Effector memory CD4-positive, alpha-beta T cell (primary cell): Measurements from ENCODE around the gene POLH.

Experiments
- DNase-seq, 3 donors: peaks; one replicate each; pipeline ENCODE4 v3.0.0-alpha.2; 2020
- H3K27ac ChIP-seq: 2 replicates; pipeline ENCODE4 v1.7.0; 2013; ENCODE audit warnings: mild to moderate bottlenecking, low read length, moderate library complexity; ENCODE audit not compliant: insufficient read depth, poor library complexity, severe bottlenecking
- H3K27me3 ChIP-seq: replicated peaks from 2 replicates; pipeline ENCODE4 v1.7.0; 2013; ENCODE audit warnings: mild to moderate bottlenecking, low read length; ENCODE audit not compliant: insufficient read depth, control insufficient read depth, poor library complexity, severe bottlenecking
- H3K36me3 ChIP-seq: 2 replicates; pipeline ENCODE4 v1.7.0; 2013; ENCODE audit warnings: mild to moderate bottlenecking, low read length, moderate library complexity; ENCODE audit not compliant: control insufficient read depth, insufficient read depth
- H3K4me1 ChIP-seq: 2 replicates; pipeline ENCODE4 v1.7.0; 2013; ENCODE audit warnings: low read length, mild to moderate bottlenecking; ENCODE audit not compliant: control insufficient read depth, insufficient read depth, poor library complexity, severe bottlenecking
- H3K4me3 ChIP-seq: 2 replicates; pipeline ENCODE4 v1.7.0; 2013; ENCODE audit warnings: low read length, low read depth, mild to moderate bottlenecking; ENCODE audit not compliant: insufficient read depth, poor library complexity, severe bottlenecking
- H3K9me3 ChIP-seq: 2 replicates; pipeline ENCODE4 v1.7.0; 2013; ENCODE audit warnings: mild to moderate bottlenecking, low read length, moderate library complexity; ENCODE audit not compliant: control insufficient read depth

POLH gene

DNA sequence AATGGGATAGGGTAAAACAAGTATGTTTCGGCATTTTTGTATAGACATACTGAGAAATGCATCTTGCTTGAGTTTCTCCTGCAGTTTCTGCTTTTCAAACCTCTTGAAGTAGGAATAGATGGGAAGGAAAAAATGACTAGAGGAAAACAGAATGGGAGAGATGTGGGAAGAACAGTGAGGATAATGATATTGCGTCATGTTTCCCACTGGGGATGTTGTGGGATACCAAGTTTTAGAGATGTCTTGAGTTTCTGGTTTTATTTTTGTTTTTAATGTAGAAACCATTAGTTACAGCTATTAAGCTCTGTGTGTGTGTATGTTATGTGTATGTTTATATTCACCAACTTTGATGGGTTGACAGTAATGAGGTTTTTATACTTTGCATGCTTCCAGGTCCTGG is 24.6 kb downstream of the POLH start:
- Histone ChIP-seq H3K27me3 (no peaks in the 10 kb centered on the region), H3K36me3 (peaks cover 34% of the 10 kb centered on the region), H3K9me3 (no peaks in the 10 kb centered on the region), H3K27ac (no peak overlapping the region), H3K4me3 (no peak overlapping the region), H3K4me1 (no peaks in the 10 kb centered on the region)
- no peak for DNase-seq

DNA sequence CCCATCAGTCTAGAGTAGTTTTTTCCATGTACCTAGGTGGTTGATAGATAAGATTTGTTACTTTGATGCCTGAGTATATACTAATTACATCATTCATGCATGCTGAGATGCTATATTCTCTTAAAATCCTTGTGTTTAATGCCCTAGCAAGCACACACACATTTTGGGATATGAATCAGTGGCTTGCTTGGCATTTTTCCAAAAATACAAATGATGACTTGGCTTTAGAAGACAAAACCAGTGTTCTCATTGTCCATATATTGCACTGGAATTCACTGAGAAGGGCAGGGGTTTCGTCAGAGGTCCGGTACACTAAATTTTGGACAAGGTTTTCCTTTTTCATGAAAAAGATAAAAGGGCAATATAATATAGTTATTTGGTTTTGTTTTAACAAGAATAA is 28.2 kb downstream of the POLH start:
- Histone ChIP-seq H3K4me3 (no peak overlapping the region), H3K36me3 (peaks cover 25% of the 10 kb centered on the region), H3K9me3 (no peaks in the 10 kb centered on the region), H3K27ac (no peak overlapping the region), H3K4me1 (no peaks in the 10 kb centered on the region), H3K27me3 (no peaks in the 10 kb centered on the region)
- DNase-seq: no peak

DNA sequence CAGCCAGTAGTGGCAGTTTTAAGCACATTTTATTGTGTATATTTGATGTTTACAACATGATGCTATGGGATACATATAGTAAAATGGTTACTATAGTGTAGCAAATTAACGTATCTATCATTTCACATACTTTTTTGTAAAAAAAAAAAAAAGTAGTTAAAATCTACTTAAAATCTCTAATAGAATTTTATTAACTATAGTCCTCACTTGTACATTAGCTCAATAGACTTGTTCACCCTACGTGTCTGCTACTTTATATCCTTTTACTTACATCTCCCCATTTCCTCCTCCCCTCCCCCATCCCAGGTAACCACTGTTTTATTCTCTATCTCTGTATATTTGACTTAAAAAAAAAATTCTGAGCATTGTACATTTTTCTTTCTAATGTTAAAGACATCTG is 30.0 kb downstream of the POLH start:
- Histone ChIP-seq H3K9me3 (no peaks in the 10 kb centered on the region), H3K4me1 (no peaks in the 10 kb centered on the region), H3K4me3 (no peak overlapping the region), H3K36me3 (peaks cover 33% of the 10 kb centered on the region), H3K27ac (no peak overlapping the region), H3K27me3 (no peaks in the 10 kb centered on the region)
- DNase-seq: no peak

DNA sequence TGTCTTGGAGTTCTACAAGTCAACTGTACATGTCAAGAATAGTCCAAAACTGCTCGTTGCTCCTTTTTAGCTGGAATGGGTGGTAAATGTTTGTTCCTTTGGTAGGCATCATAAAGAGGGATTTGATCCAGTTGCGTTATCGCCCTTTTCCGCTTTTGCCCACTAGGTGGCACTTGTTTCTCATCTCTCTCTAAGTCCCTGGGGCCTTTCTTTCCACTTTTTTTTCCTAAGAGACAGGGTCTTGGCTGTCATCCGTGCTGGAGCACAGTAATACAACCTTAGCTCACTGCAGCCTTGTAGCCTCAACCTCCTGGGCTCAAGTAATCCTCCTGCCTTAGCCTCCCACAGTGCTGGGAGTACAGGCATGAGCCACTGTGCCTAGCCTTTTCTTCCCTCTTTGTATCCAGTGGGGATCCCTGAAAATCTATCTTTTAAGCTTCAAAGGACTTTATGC is 32.4 kb downstream of the POLH start:
- DNase-seq: peak in 2 of 3 donors; percentile 8 to 36
- H3K36me3 ChIP-seq: peaks cover 31% of the 10 kb centered on the region
- no peak overlapping the region for H3K27ac ChIP-seq
- no peak overlapping the region for H3K4me3 ChIP-seq
- H3K4me1 ChIP-seq: no peaks in the 10 kb centered on the region
- H3K9me3 ChIP-seq: no peaks in the 10 kb centered on the region
- H3K27me3 ChIP-seq: no peaks in the 10 kb centered on the region

DNA sequence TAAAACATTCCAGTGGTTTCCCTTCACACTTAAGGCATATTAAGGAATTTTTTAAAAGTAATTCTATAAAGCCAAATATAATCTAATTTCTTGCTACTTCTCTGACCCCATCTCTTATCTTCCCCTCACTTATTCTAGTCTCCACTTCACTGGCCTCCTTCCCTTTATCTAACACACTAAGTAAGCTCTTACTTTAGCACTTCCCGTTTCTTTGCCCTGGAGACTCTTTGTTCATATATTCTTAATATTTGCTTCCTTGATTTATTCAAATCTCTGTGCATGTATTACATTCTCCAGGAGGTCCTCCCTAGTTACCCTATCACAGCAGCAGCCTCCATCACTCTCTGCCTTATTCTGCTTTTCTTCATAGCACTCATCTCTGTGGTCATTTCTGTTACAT is 32.8 kb downstream of the POLH start:
- no peak for DNase-seq
- H3K27me3 ChIP-seq: no peaks in the 10 kb centered on the region

DNA sequence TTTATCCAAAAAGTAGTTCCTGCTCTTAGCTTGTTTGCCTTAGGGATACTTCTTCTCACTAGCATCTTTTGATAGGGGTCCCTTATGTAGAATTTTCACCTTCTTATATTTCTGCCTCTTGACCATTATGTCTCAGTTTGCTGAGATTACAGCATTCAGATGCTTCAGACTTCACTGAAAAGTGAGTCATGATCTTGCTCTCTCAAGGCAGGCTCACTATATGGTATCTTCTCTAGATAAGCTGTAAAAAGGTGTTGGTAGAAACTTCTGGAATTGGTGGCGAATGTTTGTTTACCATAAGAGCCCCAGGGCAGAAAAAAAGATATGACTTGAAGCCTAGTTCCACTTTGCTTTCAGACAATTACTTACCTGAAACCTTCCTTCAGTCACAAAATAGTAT is 33.4 kb downstream of the POLH start:
- Histone ChIP-seq H3K4me3 (no peak overlapping the region), H3K27me3 (no peaks in the 10 kb centered on the region), H3K4me1 (no peaks in the 10 kb centered on the region), H3K27ac (no peak overlapping the region), H3K36me3 (peaks cover 30% of the 10 kb centered on the region), H3K9me3 (no peaks in the 10 kb centered on the region)
- DNase-seq: no peak

More for the DNA sequence above, 32.8 kb downstream of the POLH start:
- H3K4me3 ChIP-seq: no peak overlapping the region
- H3K27ac ChIP-seq: no peak overlapping the region
- no peaks in the 10 kb centered on the region for H3K4me1 ChIP-seq
- peaks cover 30% of the 10 kb centered on the region for H3K36me3 ChIP-seq
- H3K9me3 ChIP-seq: no peaks in the 10 kb centered on the region

DNA sequence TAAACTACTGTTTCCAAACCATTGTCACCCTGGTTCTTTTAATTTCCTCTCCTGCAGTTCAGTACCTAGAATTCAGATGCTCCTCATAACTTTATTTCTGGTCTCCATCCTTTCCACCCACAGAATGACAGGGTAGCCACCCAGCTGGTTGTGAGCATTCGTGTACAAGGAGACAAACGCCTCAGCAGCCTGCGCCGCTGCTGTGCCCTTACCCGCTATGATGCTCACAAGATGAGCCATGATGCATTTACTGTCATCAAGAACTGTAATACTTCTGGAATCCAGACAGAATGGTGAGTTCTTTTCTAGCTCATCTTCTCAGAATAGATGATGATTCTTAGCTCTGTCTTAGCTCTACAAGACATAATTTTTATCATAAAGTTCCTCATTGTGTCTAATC is 34.4 kb downstream of the POLH start:
- H3K27ac ChIP-seq: no peak overlapping the region
- H3K27me3 ChIP-seq: no peaks in the 10 kb centered on the region
- H3K36me3 ChIP-seq: peaks cover 31% of the 10 kb centered on the region
- no peaks in the 10 kb centered on the region for H3K9me3 ChIP-seq
- H3K4me1 ChIP-seq: no peaks in the 10 kb centered on the region
- H3K4me3 ChIP-seq: no peak overlapping the region
- DNase-seq: no peak

DNA sequence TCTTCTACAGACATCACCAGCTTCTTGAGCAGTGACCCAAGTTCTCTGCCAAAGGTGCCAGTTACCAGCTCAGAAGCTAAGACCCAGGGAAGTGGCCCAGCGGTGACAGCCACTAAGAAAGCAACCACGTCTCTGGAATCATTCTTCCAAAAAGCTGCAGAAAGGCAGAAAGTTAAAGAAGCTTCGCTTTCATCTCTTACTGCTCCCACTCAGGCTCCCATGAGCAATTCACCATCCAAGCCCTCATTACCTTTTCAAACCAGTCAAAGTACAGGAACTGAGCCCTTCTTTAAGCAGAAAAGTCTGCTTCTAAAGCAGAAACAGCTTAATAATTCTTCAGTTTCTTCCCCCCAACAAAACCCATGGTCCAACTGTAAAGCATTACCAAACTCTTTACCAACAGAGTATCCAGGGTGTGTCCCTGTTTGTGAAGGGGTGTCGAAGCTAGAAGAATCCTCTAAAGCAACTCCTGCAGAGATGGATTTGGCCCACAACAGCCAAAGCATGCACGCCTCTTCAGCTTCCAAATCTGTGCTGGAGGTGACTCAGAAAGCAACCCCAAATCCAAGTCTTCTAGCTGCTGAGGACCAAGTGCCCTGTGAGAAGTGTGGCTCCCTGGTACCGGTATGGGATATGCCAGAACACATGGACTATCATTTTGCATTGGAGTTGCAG is 37.9 kb downstream of the POLH start:
- Histone ChIP-seq H3K9me3 (no peaks in the 10 kb centered on the region), H3K4me1 (no peaks in the 10 kb centered on the region), H3K36me3 (peaks cover 31% of the 10 kb centered on the region), H3K4me3 (no peak overlapping the region), H3K27ac (no peak overlapping the region), H3K27me3 (no peaks in the 10 kb centered on the region)
- no peak for DNase-seq

DNA sequence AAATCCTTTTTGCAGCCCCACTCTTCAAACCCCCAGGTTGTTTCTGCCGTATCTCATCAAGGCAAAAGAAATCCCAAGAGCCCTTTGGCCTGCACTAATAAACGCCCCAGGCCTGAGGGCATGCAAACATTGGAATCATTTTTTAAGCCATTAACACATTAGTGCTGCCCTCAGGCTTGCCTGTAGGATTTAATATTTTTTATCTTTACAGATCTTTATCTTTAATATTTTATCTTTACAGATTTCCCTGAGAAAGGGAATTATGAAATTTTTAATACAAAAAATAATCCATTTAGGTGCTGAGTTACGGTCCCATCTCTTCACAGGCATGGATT is 38.4 kb downstream of the POLH start:
- no peak overlapping the region for H3K4me3 ChIP-seq
- H3K27me3 ChIP-seq: no peaks in the 10 kb centered on the region
- H3K4me1 ChIP-seq: no peaks in the 10 kb centered on the region
- peaks cover 31% of the 10 kb centered on the region for H3K36me3 ChIP-seq
- no peak overlapping the region for H3K27ac ChIP-seq
- H3K9me3 ChIP-seq: no peaks in the 10 kb centered on the region
- no peak for DNase-seq

DNA sequence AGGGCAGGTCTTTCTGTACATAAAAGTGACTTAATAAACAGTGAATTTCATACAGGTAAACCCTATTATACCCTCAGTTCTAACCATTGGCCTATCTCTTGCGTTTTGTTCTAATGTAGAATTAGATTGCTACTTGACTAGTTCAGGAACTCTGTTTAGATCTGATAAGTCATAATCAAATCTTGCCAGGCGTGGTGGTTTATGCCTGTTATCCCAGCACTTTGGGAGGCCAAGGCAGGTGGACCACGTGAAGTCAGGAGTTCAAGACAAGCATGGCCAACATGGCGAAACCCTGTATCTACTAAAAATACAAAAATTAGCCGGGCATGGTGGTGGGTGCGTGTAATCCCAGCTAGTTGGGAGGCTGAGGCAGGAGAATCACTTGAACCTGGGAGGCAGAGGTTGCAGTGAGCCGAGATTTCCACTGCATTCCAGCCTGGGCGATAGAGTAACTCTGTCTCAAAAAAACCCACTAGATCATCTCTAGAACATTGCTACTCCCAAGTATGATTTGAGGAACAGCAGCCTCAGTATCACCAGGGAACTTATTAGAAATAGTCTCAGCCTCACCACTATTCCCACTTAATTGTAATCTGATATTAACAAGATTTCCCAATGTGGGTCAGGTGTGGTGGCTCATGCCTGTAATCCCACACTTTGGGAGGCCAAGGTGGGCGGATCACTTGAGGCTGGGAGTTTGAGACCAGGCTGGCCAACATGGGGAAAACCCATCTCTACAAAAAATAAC is 40.9 kb downstream of the POLH start:
- Histone ChIP-seq H3K4me1 (no peaks in the 10 kb centered on the region), H3K36me3 (peaks cover 31% of the 10 kb centered on the region), H3K9me3 (no peaks in the 10 kb centered on the region), H3K27ac (no peak overlapping the region), H3K27me3 (no peaks in the 10 kb centered on the region), H3K4me3 (no peak overlapping the region)
- no peak for DNase-seq
